Thyroid gland (tissue), 4 donors: ENCODE results near the gene APOD. TPM values are rescaled to one million over a fixed set of nuclear protein-coding genes. Genes with fewer than 3 reads are reported as not detected.
"Not testable (repeated sequence)": the region's sequence is repeated elsewhere in the genome, so short reads cannot be mapped to it uniquely, and the experiment has no call there.

Experiments
- DNase-seq, 2 donors: peaks; one replicate each; pipeline ENCODE4 v3.0.0-alpha.2; 2019
- H3K27ac ChIP-seq, 3 donors: fragments of 200-600 bp; sonication (generic); 1 replicate in 2 of 3; 2 replicates in 1 of 3; pipeline ENCODE4 v1.5.1; 2016 to 2019; ENCODE audit warnings: mild to moderate bottlenecking in 1 of 3, moderate library complexity in 1 of 3
- H3K27me3 ChIP-seq: fragments of 200-600 bp; sonication (generic); one replicate; pipeline ENCODE4 v1.5.1; 2019
- H3K36me3 ChIP-seq, 2 donors: fragments of 200-600 bp; sonication (generic); one replicate each; pipeline ENCODE4 v1.5.1; 2016 to 2019
- H3K4me1 ChIP-seq, 2 donors: fragments of 200-600 bp; sonication (generic); one replicate each; pipeline ENCODE4 v1.5.1; 2017 to 2019
- H3K4me3 ChIP-seq, 3 donors: fragments of 200-600 bp; sonication (generic); replicated peaks in 1 of 3; 1 replicate in 2 of 3; 2 replicates in 1 of 3; pipeline ENCODE4 v1.5.1; 2016; ENCODE audit warnings: mild to moderate bottlenecking in 1 of 3
- H3K9me3 ChIP-seq: fragments of 200-600 bp; sonication (generic); one replicate; pipeline ENCODE4 v1.5.1; 2017
- POLR2A ChIP-seq, 2 donors: fragments of 450-650 bp; IDR thresholded peaks; one replicate each; pipeline ENCODE4 v1.6.1; 2017; ENCODE audit warnings: antibody characterized with exemption in 2 of 2, mild to moderate bottlenecking in 2 of 2, moderate library complexity in 1 of 2
- WGBS, 2 donors: methylation state at CpG; one replicate each; pipeline ENCODE4 v1.1.5; 2017; 5-methylcytosine and 5-hydroxymethylcytosine counted together
- intact Hi-C: fragments of 100-400 bp; cut with DNase I; formaldehyde crosslinking; loops from one replicate; pipeline ENCODE4 v1.15.1; 2023
- total RNA-seq, 4 donors: library from RNA; depleted of rRNA; stranded (reverse); fragments of >200 nt; gene quantifications; one replicate each; pipeline ENCODE4 v1.2.3, GENCODE V29; 2016
- TF ChIP-seq, protein P1 (sequence below), 6 experiments: fragments of 200-600 bp in 3 of 6; fragments of 450-650 bp in 3 of 6; sonication (generic) in 3 of 6; IDR thresholded peaks; one replicate each; pipeline ENCODE4 v1.5.1; 2016 to 2019; ENCODE audit warnings: antibody characterized with exemption in 6 of 6, mild to moderate bottlenecking in 2 of 6, inconsistent platforms in 1 of 6, moderate library complexity in 1 of 6

APOD gene
- total RNA-seq, 4 donors from 2014 or later, result 283 to 756 (median 407) TPM

DNA sequence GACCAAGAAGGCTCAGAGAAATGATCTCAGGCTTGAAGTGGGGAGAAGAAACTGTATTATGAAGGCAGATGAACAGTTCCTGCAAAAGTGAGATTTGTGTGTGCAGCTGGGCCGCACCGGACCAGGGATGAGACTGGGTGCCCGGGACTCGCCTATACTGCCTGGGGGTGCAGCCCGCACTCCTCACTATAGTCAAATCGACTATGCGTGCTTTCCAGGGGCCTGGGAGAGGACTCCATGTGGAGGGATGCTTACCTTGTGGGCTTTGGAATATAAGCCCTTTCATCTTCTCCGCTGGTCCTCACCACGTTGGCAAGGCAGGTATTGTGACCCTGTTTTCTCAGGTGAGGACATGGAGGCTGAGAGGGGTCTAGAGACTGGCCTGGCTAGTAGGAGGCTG is 32.9 kb upstream of the APOD start:
- intact Hi-C loops, result no loop called here
- DNase-seq, result no peak
- H3K27me3 ChIP-seq, result no peaks in the 10 kb centered on the region
- H3K4me3 ChIP-seq, result no peak overlapping the region
- TF ChIP-seq, protein P1, sequence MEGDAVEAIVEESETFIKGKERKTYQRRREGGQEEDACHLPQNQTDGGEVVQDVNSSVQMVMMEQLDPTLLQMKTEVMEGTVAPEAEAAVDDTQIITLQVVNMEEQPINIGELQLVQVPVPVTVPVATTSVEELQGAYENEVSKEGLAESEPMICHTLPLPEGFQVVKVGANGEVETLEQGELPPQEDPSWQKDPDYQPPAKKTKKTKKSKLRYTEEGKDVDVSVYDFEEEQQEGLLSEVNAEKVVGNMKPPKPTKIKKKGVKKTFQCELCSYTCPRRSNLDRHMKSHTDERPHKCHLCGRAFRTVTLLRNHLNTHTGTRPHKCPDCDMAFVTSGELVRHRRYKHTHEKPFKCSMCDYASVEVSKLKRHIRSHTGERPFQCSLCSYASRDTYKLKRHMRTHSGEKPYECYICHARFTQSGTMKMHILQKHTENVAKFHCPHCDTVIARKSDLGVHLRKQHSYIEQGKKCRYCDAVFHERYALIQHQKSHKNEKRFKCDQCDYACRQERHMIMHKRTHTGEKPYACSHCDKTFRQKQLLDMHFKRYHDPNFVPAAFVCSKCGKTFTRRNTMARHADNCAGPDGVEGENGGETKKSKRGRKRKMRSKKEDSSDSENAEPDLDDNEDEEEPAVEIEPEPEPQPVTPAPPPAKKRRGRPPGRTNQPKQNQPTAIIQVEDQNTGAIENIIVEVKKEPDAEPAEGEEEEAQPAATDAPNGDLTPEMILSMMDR (IDR thresholded peaks at IDR 0.05), result no peak
- no peak for TF ChIP-seq POLR2A (IDR thresholded peaks at IDR 0.05)
- no peaks in the 10 kb centered on the region for H3K9me3 ChIP-seq
- no peak overlapping the region for H3K27ac ChIP-seq
- peaks cover 0 to 13% of the 10 kb centered on the region in 2 donors for H3K4me1 ChIP-seq
- H3K36me3 ChIP-seq, result no peaks in the 10 kb centered on the region
- 86 to 88% methylated on average over 9 of the region's 9 CpGs for WGBS, 2 donors

DNA sequence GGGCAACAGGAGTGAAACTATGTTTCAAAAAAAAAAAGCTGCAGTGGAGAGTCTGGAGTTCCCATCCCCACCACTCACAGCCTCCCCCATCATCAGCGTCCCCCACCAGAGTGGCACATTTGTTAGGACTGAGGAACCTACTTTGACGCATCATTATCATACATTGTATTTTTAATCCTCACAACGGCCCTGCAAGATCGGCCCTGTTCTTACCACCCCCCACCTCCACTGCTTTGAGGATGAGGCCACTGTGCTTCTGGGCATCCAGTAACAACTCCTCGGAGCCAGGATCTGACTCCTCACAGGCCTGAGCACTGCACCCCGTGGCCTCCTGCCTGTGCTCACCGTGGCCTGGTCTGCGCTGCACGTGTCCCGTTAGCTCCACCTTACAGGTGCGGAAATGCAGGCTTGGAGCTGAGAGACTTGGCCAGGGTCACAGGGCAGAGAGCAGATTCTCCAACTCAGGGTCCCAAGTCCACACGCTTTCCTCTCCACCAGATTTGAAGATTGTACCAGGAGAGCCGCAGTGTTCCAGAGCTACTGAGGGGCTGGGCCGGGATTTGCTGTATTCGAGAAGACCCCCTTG is 32.3 kb upstream of the APOD start:
- H3K36me3 ChIP-seq, DNase-seq, intact Hi-C loops, H3K27me3 ChIP-seq, H3K4me3 ChIP-seq, H3K9me3 ChIP-seq: not testable (repeated sequence)
- peak overlapping the region in 1 of 3 donors; percentile 85 for H3K27ac ChIP-seq
- peaks cover 0 to 13% of the 10 kb centered on the region in 2 donors for H3K4me1 ChIP-seq
- WGBS, 2 donors, result 80 to 89% methylated on average over 5 to 6 of the region's 15 CpGs

DNA sequence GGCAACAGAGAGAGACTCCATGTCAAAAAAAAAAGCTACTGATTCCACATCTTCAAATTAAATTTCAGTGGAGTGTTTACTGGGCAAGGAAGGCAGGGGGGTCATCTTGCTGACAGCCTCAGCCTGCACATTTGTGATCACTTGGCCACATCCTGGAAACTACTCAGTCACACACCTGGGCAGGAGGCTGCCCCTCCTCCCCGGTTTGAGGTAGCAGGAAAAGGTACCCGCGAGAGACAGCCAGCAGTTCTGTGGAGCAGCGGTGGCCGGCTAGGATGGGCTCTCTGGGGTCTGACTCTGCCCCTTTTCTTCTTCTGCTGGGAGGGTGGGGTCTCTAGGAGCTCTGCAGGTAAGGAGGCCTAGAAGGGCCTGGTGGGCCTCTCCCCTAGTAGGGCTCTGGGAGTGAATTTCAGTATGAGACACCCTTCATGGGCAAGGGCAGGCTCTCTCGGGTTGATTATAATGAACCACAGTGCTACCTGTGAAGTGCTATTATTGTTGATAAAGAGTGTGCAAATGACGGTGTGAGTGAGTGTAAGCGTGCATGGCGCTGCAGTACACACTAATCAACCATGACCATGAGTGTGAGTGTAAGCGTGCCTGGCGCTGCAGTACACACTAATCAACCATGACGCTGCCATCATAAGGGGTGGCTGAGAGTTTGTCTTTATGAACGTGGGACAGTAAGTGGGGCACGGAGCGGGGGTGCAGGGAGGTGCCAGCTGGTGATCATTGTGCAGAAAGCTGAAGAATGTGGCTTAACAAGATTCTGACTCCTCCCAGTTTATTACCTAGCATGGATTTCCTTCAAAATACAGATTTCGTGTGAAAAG is 31.1 kb upstream of the APOD start:
- DNase-seq, result peak; percentile 83 to 85
- H3K4me3 ChIP-seq, H3K9me3 ChIP-seq, H3K36me3 ChIP-seq, H3K27me3 ChIP-seq, intact Hi-C loops: not testable (repeated sequence)
- H3K27ac ChIP-seq, result peak overlapping the region; percentile 57 to 85 (median 73)
- TF ChIP-seq POLR2A (IDR thresholded peaks at IDR 0.05), result peak in 1 of 2 donors; percentile 15
- 48 to 73% methylated on average over 9 to 10 of the region's 16 CpGs for WGBS, 2 donors
- peaks cover 0 to 13% of the 10 kb centered on the region in 2 donors for H3K4me1 ChIP-seq

DNA sequence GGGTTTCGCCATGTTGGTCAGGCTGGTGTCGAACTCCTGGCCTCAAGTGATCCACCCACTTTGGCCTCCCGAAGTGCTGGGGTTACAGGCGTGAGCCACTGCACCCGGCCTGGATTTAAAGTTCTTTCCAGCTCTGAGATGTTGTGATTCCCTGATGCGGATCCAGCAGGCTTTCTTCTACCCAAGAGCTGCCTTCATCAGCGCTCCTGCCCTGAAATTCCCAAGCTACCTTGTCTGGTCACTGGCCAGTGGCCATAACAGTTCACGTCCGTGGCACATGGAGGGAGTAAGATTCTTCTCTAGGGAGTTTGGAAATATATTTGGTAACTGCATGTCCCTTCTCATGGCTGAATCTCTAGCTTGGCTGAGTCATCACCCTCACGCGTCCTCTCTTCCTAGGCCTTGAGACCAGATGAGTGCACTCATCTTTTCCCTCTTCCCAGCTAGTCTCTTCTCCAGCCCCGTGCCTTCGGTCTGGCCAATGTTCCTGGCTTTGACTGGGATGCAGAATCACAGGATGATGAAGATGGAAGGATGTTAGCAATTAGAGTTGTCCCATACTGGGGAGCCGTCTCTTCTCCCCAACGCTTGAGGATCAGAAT is 29.8 kb upstream of the APOD start:
- TF ChIP-seq, protein P1 (IDR thresholded peaks at IDR 0.05), result no peak
- TF ChIP-seq POLR2A (IDR thresholded peaks at IDR 0.05), result no peak
- H3K4me1 ChIP-seq, result peaks cover 0 to 13% of the 10 kb centered on the region in 2 donors
- DNase-seq, result no peak
- no peaks in the 10 kb centered on the region for H3K9me3 ChIP-seq
- WGBS, 2 donors, result 73 to 82% methylated on average over 13 to 15 of the region's 15 CpGs
- H3K4me3 ChIP-seq, result no peak overlapping the region
- intact Hi-C loops, result no loop called here
- no peaks in the 10 kb centered on the region for H3K27me3 ChIP-seq
- no peaks in the 10 kb centered on the region for H3K36me3 ChIP-seq
- no peak overlapping the region for H3K27ac ChIP-seq

DNA sequence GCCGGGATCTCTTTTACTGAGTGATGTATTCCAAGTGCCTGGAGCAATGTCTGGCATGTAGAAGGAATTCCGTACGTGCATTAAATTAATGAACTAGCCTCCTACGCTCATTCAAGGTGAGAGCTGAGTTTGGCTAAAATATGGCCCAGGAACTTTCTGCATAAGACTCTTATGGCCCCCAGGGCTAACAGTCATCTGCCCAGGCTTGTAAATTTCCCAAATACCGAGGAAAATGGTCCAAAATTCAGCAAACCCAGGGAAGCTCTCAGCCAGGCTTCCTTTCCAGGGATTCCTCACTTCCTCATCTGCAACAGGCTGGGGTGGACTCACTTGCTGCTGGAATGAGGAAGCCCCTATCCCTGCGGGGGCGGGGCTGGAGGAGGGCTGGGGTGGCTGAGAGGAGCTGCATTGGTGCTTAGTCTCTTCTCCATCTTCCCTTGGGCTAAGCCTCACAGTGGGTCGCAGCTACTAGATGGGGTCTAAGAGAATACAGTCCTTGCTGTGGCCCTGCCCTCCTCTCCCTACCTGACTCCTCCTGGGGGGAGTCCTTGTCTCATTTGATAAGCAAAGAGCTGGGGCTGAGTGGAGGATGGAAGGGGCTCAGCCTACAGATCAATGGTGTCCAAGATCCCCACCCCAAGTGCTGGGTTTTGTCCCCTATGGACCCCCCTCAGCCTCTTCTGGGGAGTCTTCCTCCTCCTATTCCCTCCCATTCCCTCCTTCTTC is 28.5 kb upstream of the APOD start:
- H3K27ac ChIP-seq, result no peak overlapping the region
- H3K27me3 ChIP-seq, result no peaks in the 10 kb centered on the region
- TF ChIP-seq POLR2A (IDR thresholded peaks at IDR 0.05), result no peak
- TF ChIP-seq, protein P1 (IDR thresholded peaks at IDR 0.05), result no peak
- H3K36me3 ChIP-seq, result no peaks in the 10 kb centered on the region
- H3K9me3 ChIP-seq, result no peaks in the 10 kb centered on the region
- H3K4me3 ChIP-seq, result no peak overlapping the region
- peaks cover 0 to 13% of the 10 kb centered on the region in 2 donors for H3K4me1 ChIP-seq
- 76 to 81% methylated on average over 7 to 8 of the region's 8 CpGs for WGBS, 2 donors
- no peak for DNase-seq
- intact Hi-C loops, result no loop called here
